Pancreas (tissue), 10 donors: ENCODE measurements around the gene POLR2L. TPM values are rescaled to one million over a fixed set of nuclear protein-coding genes. Genes with fewer than 3 reads are reported as not detected.

Source experiments
- ATAC-seq, 4 donors: fragments of 200-7000 bp; cut with Tn5 transposase; one replicate each; pipeline versions ENCODE4 v1.8.0 to v1.9.1; 2020; ENCODE audit warnings: mild to moderate bottlenecking in 4 of 4, moderate library complexity in 4 of 4
- DNase-seq, 6 donors: peaks; one replicate each; pipeline ENCODE4 v3.0.0-alpha.2; 2020
- FAIRE-seq: peaks from 2 replicates; lab custom pipeline; 2012; peaks lifted over from hg19 to GRCh38; lab: Jason Lieb, UNC
- H3K27ac ChIP-seq, 4 donors: fragments of 200-600 bp; sonication (generic); 1 replicate in 3 of 4; 2 replicates in 1 of 4; pipeline versions ENCODE4 v1.5.0 to v1.8.0; 2020
- H3K27me3 ChIP-seq, 4 donors: fragments of 200-600 bp; one replicate each; pipeline ENCODE4 v1.8.0; 2021
- H3K36me3 ChIP-seq, 3 donors: fragments of 200-600 bp; sonication (generic) in 1 of 3; one replicate each; pipeline versions ENCODE4 v1.5.0 to v1.8.0; 2020 to 2021
- H3K4me1 ChIP-seq, 3 donors: fragments of 200-600 bp; one replicate each; pipeline ENCODE4 v1.8.0; 2021
- H3K4me3 ChIP-seq, 4 donors: fragments of 200-600 bp; sonication (generic) in 2 of 4; one replicate each; pipeline versions ENCODE4 v1.5.0 to v1.8.0; 2020 to 2021
- H3K9me3 ChIP-seq, 4 donors: fragments of 200-600 bp; one replicate each; pipeline ENCODE4 v1.8.0; 2021
- CTCF ChIP-seq, 4 donors: fragments of 200-600 bp; sonication (generic) in 3 of 4; IDR thresholded peaks; one replicate each; pipeline versions ENCODE4 v1.5.0 to v1.8.0; 2021; ENCODE audit warnings: antibody characterized with exemption in 4 of 4
- WGBS, 2 donors: extraction: QIAGEN DNeasy Blood & Tissue Kit; methylation state at CpG; one replicate each; pipeline ENCODE4 v1.1.7; 2013; 5-methylcytosine and 5-hydroxymethylcytosine counted together
- intact Hi-C, 3 donors: fragments of 100-400 bp; cut with DNase I; formaldehyde crosslinking; loops; one replicate each; pipeline versions ENCODE4 v1.11.1 to v1.14.2; 2022
- polyA plus RNA-seq, 2 donors: library from polyadenylated mRNA; stranded (reverse); fragments of 200-250 nt; gene quantifications; one replicate each; pipeline ENCODE4 v1.2.3, GENCODE V29; 2013
- total RNA-seq, 6 donors: library from RNA; stranded (reverse); fragmentation: NEBNext Ultra II Directional in 4 of 6; extraction: Animal tissue kit (Norgen Biotek cat#: 25700) in 4 of 6; gene quantifications; one replicate each; pipeline versions ENCODE4 v1.2.1 to v1.2.4, GENCODE V29; 2021 to 2023
- donor health status: healthy with polysubstance abuse.
- donor health status: DM: no; HTN: no; CAD: no; lungs with moderate emphysema.
- donor health status: DM: no; HTN: no; CAD: no.
- donor health status: control.
- donor health status: control.
- donor health status: Bipolar disorder and iron deficiency.
- donor health status: DM: yes; HTN: yes; CAD: no.
- donor health status: DM: no; HTN: no; CAD: no.
- donor health status: DM: no; HTN: no; CAD: no.
- donor health status: DM: yes; HTN: yes; CAD: no.

The POLR2L gene
- total and polyA plus RNA-seq, 8 donors: 62.9 to 110 (median 68.9) TPM

DNA sequence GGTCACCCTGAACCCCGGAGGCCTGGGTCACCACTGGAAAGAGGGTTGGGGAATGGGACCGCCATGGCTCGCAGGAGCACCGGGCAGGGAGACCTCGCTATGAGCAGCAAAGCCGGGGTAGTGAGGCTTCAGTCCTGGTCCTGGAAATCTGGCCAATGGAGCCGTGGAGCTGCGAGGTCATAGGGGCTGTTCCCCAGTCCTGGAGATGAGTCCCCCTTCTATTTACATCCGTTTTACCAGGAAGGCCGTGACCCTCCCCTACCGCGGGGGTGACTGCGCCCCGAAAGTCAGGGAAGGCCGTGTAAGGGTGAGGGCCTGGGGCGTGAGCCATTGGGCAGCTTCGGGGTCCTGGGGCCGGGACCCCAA lies 37.7 kb downstream of the POLR2L start:
- no peaks in the 10 kb centered on the region for H3K27me3 ChIP-seq
- 9 to 11% methylated on average over 18 of the region's 18 CpGs for WGBS, 2 donors
- intact Hi-C loops: no loop called here
- peaks cover 7 to 16% (median 12%) of the 10 kb centered on the region in 3 donors for H3K4me1 ChIP-seq
- no peaks in the 10 kb centered on the region for H3K36me3 ChIP-seq
- no peak for TF ChIP-seq CTCF (IDR thresholded peaks at IDR 0.05)
- peak overlapping the region; percentile 66 to 87 (median 78) for H3K27ac ChIP-seq
- H3K9me3 ChIP-seq: no peaks in the 10 kb centered on the region
- DNase-seq (peak in 2 of 6 donors; percentile 43 to 76), ATAC-seq (no peak), FAIRE-seq (no peak)
- peak overlapping the region; percentile 40 to 62 (median 54) for H3K4me3 ChIP-seq

GRCh38 chr11:803770-804598 lies 38.3 kb downstream of the POLR2L start:
- no peak for FAIRE-seq
- 64 to 70% methylated on average over 24 to 26 of the region's 26 CpGs for WGBS, 2 donors
- H3K27ac ChIP-seq: no peak overlapping the region

GRCh38 chr11:803467-803742 lies 38.9 kb downstream of the POLR2L start:
- TF ChIP-seq CTCF (IDR thresholded peaks at IDR 0.05): no peak
- Histone ChIP-seq H3K36me3 (no peaks in the 10 kb centered on the region), H3K27me3 (no peaks in the 10 kb centered on the region), H3K4me1 (peaks cover 5 to 13% (median 10%) of the 10 kb centered on the region in 3 donors), H3K9me3 (no peaks in the 10 kb centered on the region), H3K4me3 (no peak overlapping the region), H3K27ac (no peak overlapping the region)
- peak in 1 of 6 donors; percentile 54 for DNase-seq
- FAIRE-seq: no peak
- WGBS, 2 donors: 53 to 66% methylated on average over 7 to 8 of the region's 8 CpGs
- ATAC-seq: no peak
- intact Hi-C loops: no loop called here

More at GRCh38 chr11:803770-804598, 38.3 kb downstream of the POLR2L start:
- intact Hi-C loops: no loop called here
- Histone ChIP-seq H3K4me1 (peaks cover 7 to 16% (median 12%) of the 10 kb centered on the region in 3 donors), H3K9me3 (no peaks in the 10 kb centered on the region), H3K36me3 (no peaks in the 10 kb centered on the region), H3K4me3 (peak overlapping the region in 2 of 4 donors; percentile 55 to 62), H3K27me3 (no peaks in the 10 kb centered on the region)
- TF ChIP-seq CTCF (IDR thresholded peaks at IDR 0.05): no peak
- ATAC-seq: no peak
- peak in 3 of 6 donors; percentile 49 to 82 (median 60) for DNase-seq

- TF ChIP-seq CTCF (IDR thresholded peaks at IDR 0.05): no peak
- H3K27me3 ChIP-seq: no peaks in the 10 kb centered on the region
- WGBS, 2 donors: 89 to 90% methylated on average over 28 of the region's 28 CpGs
- H3K36me3 ChIP-seq: no peaks in the 10 kb centered on the region
- H3K27ac ChIP-seq: no peak overlapping the region
- no peaks in the 10 kb centered on the region for H3K9me3 ChIP-seq
- intact Hi-C loops: no loop called here
- no peak overlapping the region for H3K4me3 ChIP-seq
- DNase-seq: peak in 3 of 6 donors; percentile 51 to 80 (median 56)
- no peak for ATAC-seq
- no peak for FAIRE-seq
- H3K4me1 ChIP-seq: peaks cover 3 to 11% (median 8%) of the 10 kb centered on the region in 3 donors
Observed at GRCh38 chr11:802693-803466, 39.4 kb downstream of the POLR2L start.
